Measurements from ENCODE around the gene EIF3J.
"Not testable (repeated sequence)": the region's sequence is repeated elsewhere in the genome, so short reads cannot be mapped to it uniquely, and the experiment has no call there.

Gene EIF3J

DNA sequence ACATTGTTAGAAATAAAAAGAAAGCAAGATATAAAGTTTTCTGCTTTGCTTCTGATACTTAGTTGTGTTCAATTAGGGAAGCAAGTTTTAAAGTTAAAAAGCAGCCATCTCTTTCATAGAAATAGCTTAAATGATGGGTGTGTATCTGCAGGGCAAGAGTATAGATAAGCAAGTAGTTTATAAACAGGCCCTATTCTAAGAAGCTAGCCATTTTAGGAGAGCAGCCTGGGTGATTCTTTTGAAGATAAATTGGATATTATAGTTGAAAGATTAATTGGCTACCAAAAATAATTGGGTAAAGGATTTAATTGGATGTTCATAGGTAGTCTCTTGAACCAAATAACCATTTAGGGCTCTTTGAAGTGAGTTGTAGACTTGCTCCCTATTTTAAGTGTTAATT is 5.6 kb downstream of the EIF3J start:
- no peak for DNase-seq

DNA sequence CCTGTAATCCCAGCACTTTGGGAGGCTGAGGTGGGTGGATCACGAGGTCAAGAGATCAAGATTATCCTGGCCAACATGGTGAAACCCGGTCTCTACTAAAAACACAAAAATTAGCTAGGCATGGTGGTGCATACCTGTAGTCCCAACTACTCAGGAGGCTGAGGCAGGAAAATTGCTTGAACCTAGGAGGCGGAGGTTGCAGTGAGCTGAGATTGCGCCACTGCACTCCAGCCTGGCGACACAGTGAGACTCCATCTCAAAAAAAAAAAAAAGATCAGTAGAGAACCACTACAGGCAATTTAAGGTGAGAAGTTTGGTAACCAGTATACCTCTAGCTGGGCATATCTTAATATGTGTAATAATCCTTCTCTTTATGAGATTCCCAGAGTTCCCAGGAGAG is 7.8 kb downstream of the EIF3J start:
- not testable (repeated sequence) for DNase-seq

DNA sequence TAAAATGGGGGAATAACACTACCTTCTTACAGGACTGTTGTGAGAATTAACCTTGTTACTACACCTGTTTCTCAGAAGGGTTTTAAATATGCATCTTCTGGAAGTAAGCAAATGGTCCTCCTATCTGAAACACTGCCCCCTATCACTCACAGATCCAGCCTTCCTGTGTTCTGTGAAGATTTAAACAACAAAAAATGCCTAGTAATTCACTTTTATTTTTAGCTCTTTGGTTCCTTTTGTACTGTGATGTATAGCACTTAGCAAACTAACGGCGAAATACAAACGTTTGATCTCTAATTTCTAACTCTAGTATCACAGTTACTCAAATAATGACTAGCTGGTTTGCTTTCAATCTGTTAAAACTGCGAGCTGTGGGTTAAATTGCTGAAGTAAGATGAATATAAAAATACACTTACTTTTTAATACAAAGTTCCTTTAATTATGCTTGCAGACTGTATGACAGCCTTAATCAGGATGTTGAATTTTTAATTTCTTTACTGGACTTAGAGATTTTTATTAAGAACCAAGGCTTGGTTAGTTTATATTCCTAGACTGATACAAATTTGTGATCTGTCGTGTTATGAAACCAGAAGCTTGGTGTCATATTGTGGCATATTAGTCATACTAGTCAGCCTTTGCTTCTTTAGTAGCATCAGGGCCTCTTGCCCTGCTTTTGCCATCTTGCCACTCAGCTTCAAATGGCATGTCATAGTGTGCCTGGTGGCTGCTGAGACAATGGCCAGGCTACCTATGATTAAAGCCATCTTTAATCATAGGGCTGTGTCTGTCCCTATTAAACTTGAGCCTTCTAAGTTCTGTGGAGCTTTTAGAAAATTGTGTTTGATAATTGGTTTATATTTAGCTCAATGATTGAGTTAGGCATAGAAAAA is 9.2 kb downstream of the EIF3J start:
- no peak for DNase-seq

DNA sequence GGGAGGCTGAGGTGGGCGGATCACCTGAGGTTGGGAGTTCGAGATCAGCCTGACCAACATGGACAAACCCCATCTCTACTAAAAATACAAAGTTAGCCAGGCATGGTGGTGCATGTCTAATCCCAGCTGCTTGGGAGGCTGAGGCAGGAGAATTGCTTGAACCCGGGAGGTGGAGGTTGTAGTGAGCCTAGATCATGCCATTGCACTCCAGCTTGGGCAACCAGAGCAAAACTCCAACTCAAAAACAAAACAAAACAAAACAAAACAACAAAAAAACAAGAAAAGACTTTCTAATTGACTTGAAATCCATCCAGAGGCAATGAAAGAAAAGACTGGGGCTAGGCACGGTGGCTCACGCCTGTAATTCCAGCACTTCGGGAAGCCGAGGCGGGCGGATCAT is 12.2 kb downstream of the EIF3J start:
- not testable (repeated sequence) for DNase-seq

DNA sequence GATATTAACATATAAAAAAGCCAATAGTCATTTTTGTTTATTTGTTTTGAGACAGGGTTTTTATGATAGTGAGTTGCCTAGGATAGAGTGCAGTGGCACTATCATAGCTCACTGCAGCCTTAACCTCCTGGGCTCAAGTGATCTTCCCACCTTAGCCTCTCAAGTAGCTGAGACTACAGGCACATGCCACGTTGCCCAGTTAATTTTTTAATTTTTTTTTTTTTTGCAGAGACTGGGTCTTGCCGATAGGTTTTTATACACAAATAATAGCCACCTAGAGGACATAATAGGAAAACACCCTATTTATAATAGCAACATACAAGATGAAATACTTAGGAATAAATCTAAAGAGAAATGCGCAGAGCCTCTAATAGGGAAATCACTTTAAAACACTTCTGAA is 13.3 kb downstream of the EIF3J start:
- no peak for DNase-seq

DNA sequence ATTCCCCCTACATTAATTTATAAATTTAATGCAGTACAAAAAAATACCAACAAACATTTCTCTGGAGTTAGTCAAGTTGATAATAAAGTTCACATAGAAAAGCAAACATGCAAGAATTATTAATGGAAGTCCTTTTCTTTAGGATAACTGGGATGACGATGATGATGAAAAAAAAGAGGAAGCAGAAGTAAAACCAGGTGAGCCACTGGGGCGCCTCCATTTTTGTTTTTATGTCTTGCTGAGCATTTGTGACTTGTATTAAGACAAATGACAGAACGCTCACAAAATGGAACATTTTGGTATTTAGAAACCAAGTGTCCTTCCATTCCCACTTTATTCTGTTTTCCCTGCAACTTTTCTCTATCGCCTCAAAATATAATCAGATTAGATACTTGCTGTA is 13.8 kb downstream of the EIF3J start:
- no peak for DNase-seq

DNA sequence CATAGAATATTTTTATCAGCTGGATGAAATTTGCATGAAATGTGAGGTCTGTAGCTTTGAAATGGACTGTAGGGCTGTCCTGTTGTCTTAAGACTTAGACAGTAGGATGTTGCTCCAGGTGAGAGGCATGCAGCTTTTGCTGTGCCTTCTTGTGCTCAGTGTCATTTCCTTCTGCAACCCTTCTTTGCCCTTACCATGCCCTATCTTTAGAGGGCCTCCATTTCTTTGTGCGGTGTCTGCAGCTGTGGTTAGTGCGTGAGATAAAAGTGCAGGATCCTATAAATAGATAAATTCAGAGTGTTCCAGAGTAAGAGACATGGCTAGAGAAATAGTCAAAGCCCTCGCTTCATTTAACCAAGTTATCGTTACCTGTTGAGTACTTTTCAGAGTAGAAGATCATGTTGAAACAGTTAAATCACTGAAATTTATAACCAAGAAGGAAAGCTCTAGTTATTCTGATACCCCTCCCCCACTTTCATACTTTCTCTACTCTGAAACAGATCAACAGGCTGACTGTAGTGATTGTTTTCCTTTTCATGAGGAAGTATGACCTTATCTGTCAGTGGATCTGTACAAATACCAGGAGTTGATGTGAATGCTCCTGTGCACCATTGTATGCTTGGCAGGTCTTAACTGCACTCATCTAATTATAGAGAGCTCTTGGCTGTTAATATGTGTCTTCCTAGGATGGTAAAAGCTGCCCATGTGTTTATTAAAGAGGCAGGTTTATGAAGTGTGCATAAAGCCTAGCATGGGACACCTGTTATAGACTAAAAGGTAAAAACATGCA is 18.2 kb downstream of the EIF3J start:
- DNase-seq: no peak

GRCh38 chr15:44560926-44561325 is 24.0 kb downstream of the EIF3J start:
- DNase-seq: not testable (repeated sequence)

GRCh38 chr15:44565387-44566154 is 28.6 kb downstream of the EIF3J start:
- no peak for DNase-seq

- DNase-seq: no peak
These were observed 29.2 kb downstream of the EIF3J start for GRCh38 chr15:44566155-44566540.

DNA sequence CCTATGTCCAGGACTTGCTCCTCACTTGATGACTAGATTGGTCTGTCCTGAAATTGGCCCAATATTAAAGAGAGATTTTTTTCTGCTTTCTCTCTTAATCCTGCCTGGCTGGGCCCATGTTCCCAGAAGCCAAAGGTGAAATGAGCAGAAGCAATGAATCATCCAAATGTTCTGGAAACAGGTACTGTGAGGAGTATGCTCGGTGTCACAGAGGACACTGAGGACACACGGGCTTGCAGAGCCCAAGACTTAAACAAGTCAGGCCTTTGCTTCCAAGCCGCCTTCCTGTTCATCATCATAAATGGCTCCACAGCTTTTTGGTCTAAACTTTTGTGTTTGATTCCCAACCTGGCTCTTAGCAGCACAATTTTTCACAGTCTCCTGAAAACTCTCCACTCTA is 31.4 kb downstream of the EIF3J start:
- no peak for DNase-seq

DNA sequence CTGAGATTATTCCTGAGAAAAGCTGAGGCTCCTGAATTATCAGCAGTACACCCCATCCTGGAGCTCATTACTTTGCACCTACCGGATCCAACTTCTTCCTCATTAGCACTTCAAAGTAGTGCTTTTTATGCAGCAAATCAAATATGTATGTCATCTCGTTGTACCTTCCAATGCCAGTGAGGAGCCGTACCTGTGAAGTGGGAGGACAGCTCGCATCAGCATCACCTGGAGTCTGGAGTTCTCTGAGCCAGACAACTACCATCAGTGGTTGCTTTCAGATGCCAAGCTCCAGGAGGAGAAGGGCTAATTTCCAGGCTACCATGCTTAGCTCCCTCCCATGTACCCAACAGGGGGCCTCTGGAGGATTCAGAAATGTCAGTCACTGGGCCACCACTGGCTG is 32.4 kb downstream of the EIF3J start:
- DNase-seq: no peak

DNA sequence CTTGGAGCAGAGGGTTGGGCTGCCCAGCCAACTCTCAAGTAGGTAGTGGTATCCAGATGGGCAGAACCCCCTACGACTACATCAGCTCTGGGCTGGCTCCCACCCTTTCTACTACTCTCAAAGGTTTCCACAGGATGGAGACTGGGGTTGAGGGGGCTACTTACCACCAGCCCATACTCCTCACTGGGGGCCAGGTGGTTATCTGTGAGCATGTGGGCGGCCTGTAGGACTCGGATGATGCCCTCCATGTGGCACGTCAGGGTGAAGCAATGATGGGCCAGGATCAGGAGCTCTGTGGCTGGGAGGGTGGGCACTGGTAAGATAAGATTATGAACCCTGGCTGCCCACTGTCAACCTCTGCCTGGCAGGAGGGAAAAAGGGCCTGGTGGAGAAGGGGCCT is 33.4 kb downstream of the EIF3J start:
- no peak for DNase-seq

GRCh38 chr15:44573386-44573785 is 36.4 kb downstream of the EIF3J start:
- DNase-seq: no peak

- no peak for DNase-seq
These were observed 37.8 kb downstream of the EIF3J start for GRCh38 chr15:44574734-44575133.

- DNase-seq: no peak
These were observed 43.2 kb downstream of the EIF3J start for GRCh38 chr15:44580105-44580504.

- peak; percentile 34 for DNase-seq
These were observed 47.3 kb downstream of the EIF3J start for GRCh38 chr15:44584162-44584749.

GRCh38 chr15:44585633-44586032 is 48.7 kb downstream of the EIF3J start:
- DNase-seq: no peak

GRCh38 chr15:44588541-44588940 is 51.6 kb downstream of the EIF3J start:
- DNase-seq: no peak

DNA sequence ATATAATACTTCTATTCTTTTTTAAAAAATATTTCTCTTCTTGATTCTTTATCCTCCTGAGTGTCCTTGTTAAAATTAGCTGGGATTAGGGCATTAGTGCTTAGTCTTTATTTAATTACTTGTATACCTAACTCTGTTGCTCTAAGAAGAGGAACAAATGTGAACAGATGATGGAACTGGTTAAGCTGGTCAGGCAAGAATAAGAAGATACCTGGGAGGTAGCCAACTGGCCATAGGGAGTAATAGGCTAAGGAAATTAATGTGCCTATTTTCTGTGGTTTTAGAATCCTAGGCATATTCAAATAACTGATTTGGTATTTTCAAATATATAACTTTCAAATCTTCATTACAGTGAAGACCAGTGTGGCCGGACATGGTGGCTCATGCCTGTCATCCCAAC is 54.4 kb downstream of the EIF3J start:
- no peak for DNase-seq

GRCh38 chr15:44593042-44593736 is 56.2 kb downstream of the EIF3J start:
- DNase-seq: peak; percentile 6

DNA sequence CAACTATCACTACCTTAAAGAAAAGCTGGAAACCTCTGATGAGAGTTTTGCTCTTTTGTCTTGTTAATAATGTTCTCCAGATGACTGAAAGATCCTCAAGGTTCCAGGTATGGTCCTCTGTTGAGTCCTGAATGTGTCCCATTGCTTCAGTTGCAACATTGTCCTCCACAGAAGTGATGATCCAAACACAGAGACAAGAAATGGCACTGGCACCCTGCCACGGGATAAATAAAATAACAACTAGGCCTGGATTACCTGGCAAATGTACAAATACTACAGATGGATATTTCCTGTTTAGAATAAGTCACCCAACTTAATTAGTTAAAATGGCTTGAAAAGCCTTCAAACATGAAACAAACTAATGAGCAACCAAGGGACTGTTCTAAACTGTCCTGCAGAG is 58.3 kb downstream of the EIF3J start:
- no peak for DNase-seq

All from effector CD4-positive, alpha-beta T cell (primary cell).